IMR-90 (cell line): ENCODE results near the gene HMG20A. TPM values are rescaled to one million over a fixed set of nuclear protein-coding genes. Genes with fewer than 3 reads are reported as not detected.

Experiments used
- ATAC-seq: fragments of 200-7000 bp; cut with Tn5 transposase; 2 replicates; pipeline ENCODE4 v1.9.1; 2020; ENCODE audit warnings: low read depth, mild to moderate bottlenecking, moderate library complexity
- BruUV-seq: library from RNA; stranded (reverse); fragments of 400-500 nt; replicated peaks from 2 replicates; lab custom pipeline; 2021; lab: Mats Ljungman, UMichigan
- CTCF ChIA-PET: fragments of 300-600 bp; formaldehyde crosslinking; extraction: SDS; loops from one replicate; lab custom pipeline; 2021; ENCODE audit warnings: antibody characterized with exemption; lab: Yijun Ruan, JAX
- POLR2A ChIA-PET: fragments of 300-600 bp; sonication (Branson Sonifier 250); formaldehyde crosslinking; loops from one replicate; lab custom pipeline; 2022; ENCODE audit warnings: antibody characterized with exemption; ENCODE audit not compliant: unreplicated experiment; lab: Charles Lee
- DNase-seq: peaks from one replicate; pipeline ENCODE4 v3.0.0; 2013
- H2AFZ ChIP-seq: replicated peaks from 2 replicates; pipeline ENCODE3; 2013; ENCODE audit warnings: low read length, mild to moderate bottlenecking; ENCODE audit not compliant: poor library complexity
- H2AK5ac ChIP-seq: 2 replicates; pipeline ENCODE4 v1.6.1; 2013; ENCODE audit warnings: low read depth, low read length, inconsistent platforms
- H2AK9ac ChIP-seq: replicated peaks from 2 replicates; pipeline ENCODE3; 2013; ENCODE audit warnings: mild to moderate bottlenecking, low read depth, low read length, moderate library complexity; ENCODE audit not compliant: poor library complexity
- H2BK120ac ChIP-seq: 2 replicates; pipeline ENCODE4 v1.6.1; 2013; ENCODE audit warnings: low read depth, low read length, inconsistent platforms
- H2BK15ac ChIP-seq: 3 replicates; pipeline ENCODE4 v1.6.1; 2013; ENCODE audit warnings: low read depth, low read length, inconsistent platforms
- H2BK20ac ChIP-seq: 2 replicates; pipeline ENCODE4 v1.6.1; 2013; ENCODE audit warnings: low read depth, mild to moderate bottlenecking, inconsistent platforms, low read length, moderate library complexity
- H2BK5ac ChIP-seq: 2 replicates; pipeline ENCODE4 v1.6.1; 2013; ENCODE audit warnings: mild to moderate bottlenecking, low read depth, low read length, inconsistent platforms; ENCODE audit not compliant: poor library complexity, severe bottlenecking
- H3K14ac ChIP-seq: replicated peaks from 2 replicates; pipeline ENCODE4 v1.6.1; 2013; ENCODE audit warnings: low read depth, low read length, inconsistent platforms
- H3K18ac ChIP-seq: 2 replicates; pipeline ENCODE4 v1.6.1; 2013; ENCODE audit warnings: low read depth, low read length, control low read depth
- H3K23ac ChIP-seq: 2 replicates; pipeline ENCODE4 v1.6.1; 2013; ENCODE audit warnings: low read depth, low read length, inconsistent platforms
- H3K27ac ChIP-seq: 2 replicates; pipeline ENCODE4 v1.5.1; 2013; ENCODE audit warnings: mild to moderate bottlenecking, control low read depth, low read length; ENCODE audit not compliant: insufficient read depth
- H3K27me3 ChIP-seq: 2 replicates; pipeline ENCODE4 v1.6.1; 2013; ENCODE audit warnings: low read length; ENCODE audit not compliant: control insufficient read depth, insufficient read depth
- H3K36me3 ChIP-seq: 2 replicates; pipeline ENCODE4 v1.6.1; 2013; ENCODE audit warnings: low read length, mixed read lengths; ENCODE audit not compliant: control insufficient read depth, insufficient read depth
- H3K4ac ChIP-seq: 2 replicates; pipeline ENCODE4 v1.6.1; 2013; ENCODE audit warnings: low read depth, low read length, inconsistent platforms
- H3K4me1 ChIP-seq: 2 replicates; pipeline ENCODE4 v1.6.1; 2013; ENCODE audit warnings: low read length, mixed read lengths; ENCODE audit not compliant: control insufficient read depth, insufficient read depth
- H3K4me2 ChIP-seq: 2 replicates; pipeline ENCODE4 v1.6.1; 2013; ENCODE audit warnings: low read depth, mild to moderate bottlenecking, control low read depth, low read length, moderate library complexity
- H3K4me3 ChIP-seq: 2 replicates; pipeline ENCODE4 v1.5.1; 2013; ENCODE audit warnings: low read depth, mild to moderate bottlenecking, control low read depth, low read length, moderate library complexity; ENCODE audit not compliant: insufficient read depth
- H3K56ac ChIP-seq: 2 replicates; pipeline ENCODE4 v1.6.1; 2013; ENCODE audit warnings: low read length, inconsistent platforms; ENCODE audit not compliant: insufficient read depth; ENCODE audit errors: extremely low read depth
- H3K79me1 ChIP-seq, 2 experiments: 2 replicates each; pipeline ENCODE4 v1.6.1; 2013; ENCODE audit warnings: low read length in 2 of 2, inconsistent platforms in 1 of 2, low read depth in 1 of 2
- H3K9ac ChIP-seq: 2 replicates; pipeline ENCODE4 v1.6.1; 2013; ENCODE audit warnings: low read depth, low read length, control low read depth
- H3K9me1 ChIP-seq: 2 replicates; pipeline ENCODE4 v1.6.1; 2013; ENCODE audit warnings: low read length, inconsistent platforms; ENCODE audit not compliant: insufficient read depth
- H3K9me3 ChIP-seq: 2 replicates; pipeline ENCODE4 v1.6.1; 2013; ENCODE audit warnings: low read length; ENCODE audit not compliant: control insufficient read depth, insufficient read depth
- H4K20me1 ChIP-seq: 2 replicates; pipeline ENCODE4 v1.6.1; 2013; ENCODE audit warnings: low read length, inconsistent platforms; ENCODE audit not compliant: insufficient read depth
- H4K5ac ChIP-seq: 2 replicates; pipeline ENCODE4 v1.6.1; 2013; ENCODE audit warnings: mild to moderate bottlenecking, low read depth, low read length, control low read depth
- H4K8ac ChIP-seq, 2 experiments: 2 replicates each; pipeline ENCODE4 v1.6.1; 2013; ENCODE audit warnings: low read depth in 2 of 2, low read length in 2 of 2, control low read depth in 1 of 2, inconsistent platforms in 1 of 2
- H4K91ac ChIP-seq: 2 replicates; pipeline ENCODE4 v1.6.1; 2013; ENCODE audit warnings: low read depth, low read length, inconsistent platforms; ENCODE audit not compliant: insufficient read depth
- CHD1 ChIP-seq: IDR thresholded peaks from 2 replicates; pipeline ENCODE4 v1.6.1; 2012; ENCODE audit warnings: low read depth, low read length, improper control_type of control experiment
- POLR2A ChIP-seq: IDR thresholded peaks from 2 replicates; pipeline ENCODE4 v1.6.1; 2012; ENCODE audit warnings: mild to moderate bottlenecking, low read depth, low read length
- WGBS, 2 experiments: methylation state at CpG; one replicate each; pipeline versions ENCODE4 v1.1.5 to v1.1.7; 2013; ENCODE audit warnings: missing lambda C conversion rate in 2 of 2; ENCODE audit not compliant: insufficient read length in 1 of 2; ENCODE audit errors: extremely low coverage in 2 of 2; 5-methylcytosine and 5-hydroxymethylcytosine counted together
- dilution Hi-C: fragments of 300-500 bp; cut with HindIII; formaldehyde crosslinking; loops from one replicate; pipeline ENCODE4 v1.14.3; 2018; ENCODE audit warnings: low sequenced_read_pairs; ENCODE audit not compliant: unreplicated experiment
- in situ Hi-C: fragments of 300-500 bp; cut with MboI; formaldehyde crosslinking; loops from 3 replicates; pipeline ENCODE4 v1.14.3; 2019; ENCODE audit warnings: low sequenced_read_pairs, inconsistent platforms, mixed read lengths
- intact Hi-C: fragments of 100-400 bp; cut with micrococcal nuclease; formaldehyde crosslinking; loops from 2 replicates; pipeline ENCODE4 v1.10.0; 2022
- polyA plus RNA-seq, 3 experiments: library from polyadenylated mRNA; depleted of rRNA; stranded (reverse); fragments of >200 nt; gene quantifications; 2 replicates each; pipeline ENCODE4 v1.2.3, GENCODE V29; 2012; ENCODE audit warnings: low replicate concordance in 1 of 3
- total RNA-seq: library from RNA; depleted of rRNA; stranded (reverse); fragments of >200 nt; gene quantifications from 2 replicates; pipeline ENCODE4 v1.2.3, GENCODE V29; 2012

The HMG20A gene
- total and polyA plus RNA-seq, 2 of the 4 experiments (the other 2 are of a cell fraction), result 22.3 to 25.3 TPM

DNA sequence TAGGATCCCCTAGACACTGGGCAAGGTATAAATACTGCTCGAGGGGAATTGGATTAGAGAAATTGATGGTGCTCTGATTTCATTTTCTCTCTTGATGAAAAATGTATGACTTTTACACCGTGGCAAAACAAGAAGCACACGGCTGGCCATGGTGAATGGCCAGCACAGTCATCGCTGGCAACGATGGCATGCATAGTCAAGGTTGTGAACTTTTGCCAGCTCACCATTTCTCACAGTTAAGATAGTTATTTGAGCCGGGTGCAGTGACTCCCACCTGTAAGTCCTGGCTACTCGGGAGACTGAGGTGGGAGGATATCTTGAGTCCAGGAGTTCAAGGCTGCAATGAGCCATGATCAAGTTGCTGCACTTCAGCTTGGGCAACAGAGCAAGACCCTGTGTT, 95.4 kb downstream of the HMG20A start:
- in situ Hi-C loops (no loop called here), intact Hi-C loops (no loop called here), dilution Hi-C loops (no loop called here)
- H3K9ac ChIP-seq, result no peak overlapping the region
- CTCF ChIA-PET, result no interaction called here
- no peaks in the 10 kb centered on the region for H3K79me1 ChIP-seq
- H3K27ac ChIP-seq, result no peak overlapping the region
- H3K9me3 ChIP-seq, result peaks cover 2% of the 10 kb centered on the region; the same call in 1 of the 2 replicates
- no peak for ATAC-seq
- H4K20me1 ChIP-seq, result no peaks in the 10 kb centered on the region; the same call in 1 of the 2 replicates
- no peak overlapping the region for H3K4ac ChIP-seq
- no peak overlapping the region for H3K23ac ChIP-seq
- no peak overlapping the region for H2BK5ac ChIP-seq
- no peak overlapping the region for H3K14ac ChIP-seq
- H3K18ac ChIP-seq, result no peak overlapping the region
- H3K9me1 ChIP-seq, result peaks cover 7% of the 10 kb centered on the region; the same call in 1 of the 2 replicates
- no peak overlapping the region for H4K8ac ChIP-seq
- H2BK120ac ChIP-seq, result no peak overlapping the region
- H4K91ac ChIP-seq, result no peak overlapping the region
- H3K4me1 ChIP-seq, result no peaks in the 10 kb centered on the region
- no peak overlapping the region for H3K4me2 ChIP-seq
- H3K36me3 ChIP-seq, result no peaks in the 10 kb centered on the region
- POLR2A ChIA-PET, result no interaction called here
- DNase-seq, result no peak
- TF ChIP-seq POLR2A (no peak), CHD1 (no peak)
- no peak overlapping the region for H3K4me3 ChIP-seq
- H2AFZ ChIP-seq, result no peak overlapping the region
- H3K27me3 ChIP-seq, result no peaks in the 10 kb centered on the region
- H4K5ac ChIP-seq, result no peak overlapping the region
- 100% methylated on average over 1 of the region's 7 CpGs; no CpG with 5 or more reads in 1 of the 2 experiments for WGBS, 2 experiments
- no peak overlapping the region for H3K56ac ChIP-seq
- no peak overlapping the region for H2AK5ac ChIP-seq
- no peak overlapping the region for H2BK15ac ChIP-seq
- no peak overlapping the region for H2BK20ac ChIP-seq
- H2AK9ac ChIP-seq, result no peak overlapping the region
- BruUV-seq, result no TSS peak
